Right ventricle myocardium superior (tissue), 1 donor: Measurements from ENCODE around the gene TRAFD1. TPM values are rescaled to one million over a fixed set of nuclear protein-coding genes. Genes with fewer than 3 reads are reported as not detected.
"Not testable (repeated sequence)": the region's sequence is repeated elsewhere in the genome, so short reads cannot be mapped to it uniquely, and the experiment has no call there.

Experiments used
- ATAC-seq: fragments of 200-7000 bp; cut with Tn5 transposase; one replicate; pipeline ENCODE4 v1.9.1; 2020; ENCODE audit warnings: mild to moderate bottlenecking; ENCODE audit not compliant: poor library complexity
- DNase-seq: peaks from one replicate; pipeline ENCODE4 v3.0.0-alpha.2; 2020
- intact Hi-C: fragments of 100-400 bp; cut with DNase I; formaldehyde crosslinking; loops from one replicate; pipeline ENCODE4 v1.11.2; 2022
- total RNA-seq: library from RNA; stranded (reverse); fragmentation: NEBNext Ultra II Directional; extraction: Animal tissue kit (Norgen Biotek cat#: 25700); gene quantifications from one replicate; pipeline ENCODE4 v1.2.1, GENCODE V29; 2021
- donor health status: DM: no; HTN: yes; CAD: no; lungs with severe emphysema.

The TRAFD1 gene
- total RNA-seq, 1 donor from 2014 or later, result 17.4 TPM

GRCh38 chr12:112151766-112152541 is 26.6 kb downstream of the TRAFD1 start:
- peak; percentile 20 for DNase-seq
- intact Hi-C loops, result no loop called here
- ATAC-seq, result no peak

- no peak for ATAC-seq
- intact Hi-C loops, result no loop called here
Measured at GRCh38 chr12:112153181-112153892, 28.0 kb downstream of the TRAFD1 start.

DNA sequence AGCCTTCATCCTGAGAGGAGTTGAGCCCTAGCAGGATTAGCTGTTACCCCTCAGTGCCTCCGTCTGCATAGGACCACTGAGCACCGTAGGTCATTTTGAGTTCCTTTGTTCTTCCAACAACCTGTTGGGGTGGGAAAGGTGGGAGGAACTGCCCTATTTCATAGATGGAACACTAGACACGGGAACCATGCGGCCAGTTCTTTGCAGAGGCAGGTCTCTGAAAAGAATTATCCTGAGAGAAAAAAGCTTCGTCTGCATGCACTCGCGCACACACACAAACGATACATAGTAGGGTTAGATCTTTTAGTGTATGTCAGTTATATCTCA is 28.5 kb downstream of the TRAFD1 start:
- no peak for ATAC-seq
- intact Hi-C loops, result no loop called here
- DNase-seq, result no peak

More at GRCh38 chr12:112153181-112153892, 28.0 kb downstream of the TRAFD1 start:
- peak; percentile 13 for DNase-seq

DNA sequence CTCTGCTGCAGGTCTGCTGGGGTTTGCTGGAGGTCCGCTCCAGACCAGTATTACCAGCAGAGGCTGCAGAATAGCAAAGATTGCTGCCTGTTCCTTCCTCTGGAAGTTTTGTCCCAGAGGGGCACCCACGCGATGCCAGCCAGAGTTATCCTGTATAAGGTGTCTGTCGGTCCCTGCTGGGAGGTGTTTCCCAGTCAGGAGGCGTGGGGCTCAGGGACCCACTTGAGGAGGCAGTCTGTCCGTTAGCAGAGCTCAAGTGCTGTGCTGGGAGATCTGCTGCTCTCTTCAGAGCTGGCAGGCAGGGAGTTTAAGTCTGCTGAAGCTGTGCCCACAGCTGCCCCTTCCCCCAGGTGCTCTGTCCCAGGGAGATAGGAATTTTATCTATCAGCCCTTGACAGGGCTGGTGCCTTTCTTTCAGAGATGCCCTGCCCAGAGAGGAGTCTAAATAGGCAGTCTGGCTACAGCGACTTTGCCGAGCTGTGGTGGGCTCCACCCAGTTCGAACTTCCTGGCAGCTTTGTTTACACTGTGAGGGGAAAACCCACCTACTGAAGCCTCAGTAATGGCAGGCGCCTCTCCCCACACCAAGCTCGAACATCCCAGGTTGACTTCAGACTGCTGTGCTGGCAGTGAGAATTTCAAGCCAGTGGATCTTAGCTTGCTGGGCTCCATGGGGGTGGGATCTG is 33.2 kb downstream of the TRAFD1 start:
- ATAC-seq, intact Hi-C loops: not testable (repeated sequence)
- peak; percentile 24 for DNase-seq

GRCh38 chr12:112159146-112159541 is 33.8 kb downstream of the TRAFD1 start:
- ATAC-seq, result no peak
- DNase-seq, result peak; percentile 11
- intact Hi-C loops, result no loop called here

DNA sequence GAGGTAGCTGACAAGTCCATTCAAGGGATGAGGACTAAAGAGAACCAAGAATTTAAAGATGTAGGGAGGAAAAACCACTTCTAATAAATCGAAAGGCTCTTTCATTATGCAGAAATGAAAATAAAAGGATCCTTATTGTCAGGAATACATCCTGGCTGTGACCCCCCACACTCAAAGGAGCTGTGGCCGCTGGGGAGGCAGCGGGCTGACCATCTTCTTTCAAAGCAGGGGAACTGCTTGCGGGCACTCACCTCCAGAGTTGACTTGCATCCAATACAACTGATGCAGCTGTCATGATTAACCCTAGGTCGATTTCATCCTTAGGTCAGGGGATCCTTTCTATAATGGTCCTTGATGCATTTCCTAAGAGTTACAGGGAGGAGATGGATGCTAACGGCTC is 35.3 kb downstream of the TRAFD1 start:
- peak; percentile 17 for DNase-seq
- intact Hi-C loops, result no loop called here
- ATAC-seq, result no peak

DNA sequence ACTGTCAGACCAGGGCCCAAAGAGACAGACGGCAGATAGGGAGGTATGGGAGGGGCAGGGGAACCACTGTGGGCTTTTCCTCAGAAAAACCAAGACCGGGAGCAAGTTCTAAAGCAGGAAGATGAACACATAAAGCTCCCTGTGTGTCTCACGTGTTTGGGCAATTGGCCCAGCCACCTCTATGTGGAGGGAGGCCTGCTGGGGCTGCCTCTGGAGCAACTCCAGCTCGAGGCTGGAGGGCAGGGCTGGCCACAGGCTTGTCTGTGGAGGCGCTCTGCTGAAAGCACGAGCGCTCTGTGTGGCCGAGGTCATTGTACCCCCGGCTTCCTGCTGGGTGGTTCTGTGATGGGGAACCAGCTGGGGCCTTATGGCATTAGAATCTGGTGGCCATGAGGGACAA is 36.4 kb downstream of the TRAFD1 start:
- DNase-seq, result peak; percentile 35
- intact Hi-C loops, result no loop called here
- no peak for ATAC-seq

DNA sequence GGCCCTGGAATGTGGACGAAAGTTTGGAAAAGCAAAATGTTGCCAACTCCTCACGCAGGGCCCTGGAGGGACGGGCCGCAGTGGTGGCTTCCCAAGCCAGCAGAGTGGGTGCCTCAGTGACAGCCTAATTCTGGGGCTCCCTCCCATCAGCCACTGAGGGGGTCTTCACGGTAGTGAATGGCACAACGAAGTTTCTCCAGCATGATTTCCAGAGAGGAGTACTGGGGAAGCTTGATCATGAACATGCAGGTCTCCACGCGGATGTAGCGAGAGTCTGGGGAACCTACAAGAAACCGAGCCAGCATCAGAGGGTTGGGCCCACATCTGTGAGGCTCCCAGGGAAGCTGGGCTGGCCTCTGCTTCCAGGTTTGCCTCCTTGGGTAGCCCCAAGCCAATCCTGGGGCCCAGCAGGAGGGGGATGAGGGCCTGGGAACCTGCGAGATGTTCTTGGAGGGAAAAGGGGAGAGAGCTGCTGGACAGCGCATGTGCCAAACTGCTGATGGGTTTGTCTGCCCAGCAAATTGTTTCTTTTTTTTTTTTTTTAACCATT is 37.0 kb downstream of the TRAFD1 start:
- intact Hi-C loops, result no loop called here
- DNase-seq (peak; percentile 10), ATAC-seq (no peak)

DNA sequence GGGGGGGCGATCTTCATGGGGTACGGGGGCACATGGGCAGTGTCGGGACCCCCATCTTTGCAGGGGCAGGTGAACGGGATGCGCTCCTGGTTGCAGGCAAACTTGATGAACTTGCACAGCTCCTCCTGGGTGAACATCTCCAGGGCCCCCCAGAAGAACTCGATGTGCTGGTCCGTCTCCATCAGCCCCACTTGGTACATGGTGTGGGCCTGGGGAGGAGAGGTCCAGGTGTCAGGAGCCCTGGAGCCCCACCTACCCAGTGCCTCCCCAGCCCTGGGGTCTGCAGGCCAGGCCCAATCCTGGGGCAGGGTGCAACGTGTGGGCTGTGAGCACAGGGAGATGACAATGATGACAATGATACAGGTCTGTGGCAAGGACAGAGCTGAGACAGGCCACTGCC is 37.7 kb downstream of the TRAFD1 start:
- DNase-seq, result peak; percentile 19
- intact Hi-C loops, result no loop called here
- no peak for ATAC-seq

GRCh38 chr12:112163471-112163991 is 38.2 kb downstream of the TRAFD1 start:
- ATAC-seq (no peak), DNase-seq (peak; percentile 26)
- intact Hi-C loops, result no loop called here

DNA sequence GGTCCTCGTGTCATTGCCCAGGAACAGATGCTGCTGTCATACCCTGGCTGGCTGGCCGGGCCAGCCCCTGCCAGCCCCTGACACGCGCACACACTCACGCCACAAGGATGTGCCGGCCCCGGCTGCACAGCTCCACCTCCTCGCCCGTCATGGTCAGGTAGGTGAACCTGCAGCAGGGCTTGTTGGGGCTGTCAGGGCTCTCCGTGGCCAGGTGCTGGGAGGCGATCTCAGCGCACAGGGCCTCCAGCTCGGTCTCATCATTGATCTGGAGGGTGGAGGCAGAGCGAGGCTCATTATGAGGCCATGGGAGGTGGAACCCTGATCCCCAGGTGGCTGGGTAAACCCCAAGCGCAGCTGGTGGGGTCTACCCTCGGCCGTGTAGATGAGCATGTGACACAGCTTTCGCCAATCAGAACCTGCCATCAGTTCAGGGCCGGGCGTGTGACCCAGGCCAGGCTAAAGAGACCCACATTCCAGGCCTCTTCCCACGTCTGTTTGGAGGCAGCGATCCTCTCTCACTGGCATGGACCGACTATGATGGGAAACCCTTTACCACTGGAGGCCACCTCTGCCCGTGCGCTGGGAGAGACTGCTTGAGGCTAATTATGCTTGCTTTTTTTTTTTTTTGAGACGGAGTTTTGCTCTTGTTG is 38.8 kb downstream of the TRAFD1 start:
- DNase-seq (peak; percentile 22), ATAC-seq (no peak)
- intact Hi-C loops, result no loop called here

DNA sequence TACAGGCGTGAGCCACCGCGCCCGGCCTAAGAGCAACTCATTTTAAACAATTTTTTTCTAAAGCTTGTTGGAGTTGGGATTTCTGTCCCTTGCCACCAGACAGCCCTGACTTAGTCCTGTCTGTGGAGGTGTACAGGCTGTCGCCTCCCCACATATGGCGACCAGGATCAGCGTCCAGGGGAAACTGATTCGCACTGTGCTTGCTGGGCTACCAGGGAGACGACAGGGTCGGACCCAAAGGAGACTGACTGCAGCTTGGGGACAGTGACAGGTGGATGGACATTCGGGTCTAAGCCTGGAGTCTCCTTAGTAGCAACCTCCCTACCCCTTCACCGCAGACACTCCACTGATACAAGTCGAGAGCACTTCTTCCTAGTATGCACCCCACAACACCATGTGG is 40.3 kb downstream of the TRAFD1 start:
- ATAC-seq (no peak), DNase-seq (peak; percentile 23)
- intact Hi-C loops, result no loop called here

GRCh38 chr12:112166051-112167015 is 41.0 kb downstream of the TRAFD1 start:
- ATAC-seq (no peak), DNase-seq (peak; percentile 17)
- intact Hi-C loops, result no loop called here

DNA sequence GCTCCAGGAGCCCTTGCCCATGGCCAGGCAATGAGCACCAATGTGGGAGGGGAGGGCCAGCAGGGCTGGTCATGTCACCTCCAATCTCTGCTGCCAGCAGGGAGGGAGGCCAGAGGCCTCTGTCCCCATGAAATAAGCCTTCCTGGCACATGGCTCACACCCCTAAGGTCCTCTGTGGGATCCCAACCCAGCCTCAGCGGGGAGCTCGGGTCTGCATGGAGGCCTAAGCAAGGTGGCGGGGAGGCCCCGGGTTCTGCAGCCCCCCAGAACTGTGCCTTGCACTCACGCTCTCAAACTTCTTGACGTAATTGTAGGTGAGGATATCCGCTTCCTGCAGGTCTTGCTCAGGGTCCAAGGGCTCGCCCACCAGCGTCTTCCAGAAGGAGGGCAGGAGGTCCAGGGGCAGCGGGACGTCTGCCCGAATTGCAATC is 41.7 kb downstream of the TRAFD1 start:
- ATAC-seq (no peak), DNase-seq (no peak)
- intact Hi-C loops, result no loop called here

DNA sequence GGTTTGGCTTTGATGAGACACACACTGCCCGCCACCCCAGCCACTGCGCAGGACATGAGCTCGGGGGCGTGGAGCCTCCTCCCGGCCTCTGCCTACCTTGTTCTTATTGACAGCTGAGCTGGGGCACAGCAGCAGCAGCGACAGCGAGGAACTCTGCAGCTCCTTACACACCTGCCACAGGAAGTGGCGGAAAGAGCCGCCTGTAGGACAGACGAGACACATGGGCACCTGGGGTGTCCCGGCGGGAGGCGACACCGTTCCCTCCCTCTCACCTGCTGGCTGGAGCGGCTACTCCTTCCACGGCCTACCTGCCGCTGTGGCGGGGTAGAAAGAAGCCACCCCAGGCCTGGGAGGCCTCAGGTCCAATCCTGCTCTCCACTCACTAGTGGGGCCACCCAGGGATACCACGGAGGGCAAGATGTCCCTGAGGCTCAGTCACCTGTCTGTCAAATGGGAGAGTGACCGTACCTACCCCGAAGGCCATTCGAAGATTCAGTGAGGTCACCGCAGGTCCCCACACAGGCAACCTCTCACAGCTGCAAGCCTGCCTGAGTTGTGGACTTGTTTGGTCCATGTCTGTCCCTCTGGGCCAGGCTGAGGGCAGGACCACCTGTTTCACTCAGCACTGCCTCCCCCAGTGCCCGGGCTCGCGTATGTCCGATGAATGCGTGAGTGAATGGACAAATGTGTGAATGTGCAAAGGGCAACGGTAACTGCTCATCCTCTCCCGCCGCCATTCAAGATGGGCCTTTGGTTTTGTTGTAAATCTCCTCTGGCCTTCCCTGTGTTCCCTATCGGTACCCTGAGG is 42.6 kb downstream of the TRAFD1 start:
- DNase-seq, result peak; percentile 29
- intact Hi-C loops, result no loop called here
- ATAC-seq, result no peak

DNA sequence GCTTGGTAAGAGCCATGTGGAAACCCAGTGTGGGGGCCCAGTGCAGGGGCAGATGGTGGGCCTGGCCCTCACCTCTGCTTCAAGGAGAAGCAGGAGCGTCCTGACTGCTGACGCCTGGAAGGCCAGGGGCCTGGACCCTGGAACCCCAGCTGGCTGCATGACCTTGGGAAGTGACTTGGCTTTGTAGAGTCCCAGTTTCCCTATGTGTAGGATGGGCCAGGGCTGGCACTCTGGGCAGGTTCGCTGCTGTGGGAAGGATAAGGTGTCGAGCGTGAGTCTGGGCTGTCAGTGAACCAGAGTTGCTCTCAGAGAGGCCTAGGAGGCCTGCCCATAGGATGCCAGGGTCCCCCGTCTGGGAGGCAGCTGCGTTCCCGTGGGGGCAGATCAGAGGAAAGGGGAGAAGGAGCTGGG is 43.2 kb downstream of the TRAFD1 start:
- intact Hi-C loops, result no loop called here
- no peak for ATAC-seq
- peak; percentile 31 for DNase-seq
